ENCODE data around the gene SMTNL1. TPM values are rescaled to one million over a fixed set of nuclear protein-coding genes. Genes with fewer than 3 reads are reported as not detected.

Gene SMTNL1
- total RNA-seq, 1 experiment from 2014 or later, result not detected

DNA sequence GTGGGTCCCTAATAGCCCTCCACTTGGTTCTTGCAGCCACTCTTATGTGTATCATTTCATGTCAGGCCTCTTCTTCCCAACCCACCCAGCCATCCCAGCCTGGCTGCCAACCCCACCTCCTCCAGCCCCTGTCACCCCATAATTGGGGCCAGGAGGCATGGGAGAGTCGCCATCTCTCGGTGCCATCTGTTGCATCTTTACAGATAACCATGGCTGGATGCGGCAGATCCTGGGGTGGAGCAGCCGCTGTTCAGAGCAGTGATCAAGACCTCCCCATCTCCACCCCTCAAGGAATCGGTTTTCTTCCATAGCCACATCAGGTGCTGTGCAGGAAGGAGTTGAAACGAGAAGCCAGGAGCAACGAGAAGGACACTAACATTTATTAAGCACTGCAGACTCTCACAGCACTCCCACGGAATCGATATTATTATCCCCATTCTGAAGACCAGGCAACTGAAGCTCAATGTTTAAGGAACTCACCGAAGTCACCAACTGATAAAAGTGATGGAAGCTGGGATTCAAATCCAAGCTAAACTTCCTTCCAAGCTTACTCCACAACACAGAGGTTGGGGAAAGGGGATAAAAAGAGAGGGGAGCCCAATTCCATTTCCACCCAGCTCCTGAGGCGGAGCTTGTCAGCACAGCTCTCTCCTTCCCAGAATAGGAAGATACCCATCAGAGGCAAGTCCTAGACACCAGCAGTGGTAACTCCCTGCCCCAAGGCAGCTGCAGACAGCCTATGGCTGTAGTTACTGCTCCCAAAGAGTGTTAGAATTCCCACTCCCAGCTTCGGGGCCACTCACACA, 24.5 kb upstream of the SMTNL1 start:
- no peak overlapping the region for H3K18ac ChIP-seq (ENCODE audit: insufficient read length, low read depth, low read length)
- H3K36me3 Mint-ChIP-seq (ENCODE audit: insufficient read depth in 1 of 3, low read depth in 3 of 3), result peaks cover 0 to 4% (median 0%) of the 10 kb centered on the region in 3 experiments; a peak in 4 of 7 replicates
- H3K4me1 Mint-ChIP-seq, result peaks cover 10 to 13% of the 10 kb centered on the region in 2 experiments; a peak in 2 of 4 replicates
- H3K4me2 ChIP-seq (ENCODE audit: insufficient read depth, insufficient read length, low read length), result peak overlapping the region; percentile 63
- no peak overlapping the region for H2AFZ ChIP-seq (ENCODE audit: low read length)
- peak overlapping the region; percentile 90 to 98; a peak in 4 of 5 replicates for H3K4me3 Mint-ChIP-seq
- TF ChIP-seq, protein P1, sequence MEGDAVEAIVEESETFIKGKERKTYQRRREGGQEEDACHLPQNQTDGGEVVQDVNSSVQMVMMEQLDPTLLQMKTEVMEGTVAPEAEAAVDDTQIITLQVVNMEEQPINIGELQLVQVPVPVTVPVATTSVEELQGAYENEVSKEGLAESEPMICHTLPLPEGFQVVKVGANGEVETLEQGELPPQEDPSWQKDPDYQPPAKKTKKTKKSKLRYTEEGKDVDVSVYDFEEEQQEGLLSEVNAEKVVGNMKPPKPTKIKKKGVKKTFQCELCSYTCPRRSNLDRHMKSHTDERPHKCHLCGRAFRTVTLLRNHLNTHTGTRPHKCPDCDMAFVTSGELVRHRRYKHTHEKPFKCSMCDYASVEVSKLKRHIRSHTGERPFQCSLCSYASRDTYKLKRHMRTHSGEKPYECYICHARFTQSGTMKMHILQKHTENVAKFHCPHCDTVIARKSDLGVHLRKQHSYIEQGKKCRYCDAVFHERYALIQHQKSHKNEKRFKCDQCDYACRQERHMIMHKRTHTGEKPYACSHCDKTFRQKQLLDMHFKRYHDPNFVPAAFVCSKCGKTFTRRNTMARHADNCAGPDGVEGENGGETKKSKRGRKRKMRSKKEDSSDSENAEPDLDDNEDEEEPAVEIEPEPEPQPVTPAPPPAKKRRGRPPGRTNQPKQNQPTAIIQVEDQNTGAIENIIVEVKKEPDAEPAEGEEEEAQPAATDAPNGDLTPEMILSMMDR (conservative IDR thresholded peaks at IDR 0.05), result no peak
- H3K9ac ChIP-seq (ENCODE audit: extremely low read depth, insufficient read length, low read length), result no peak overlapping the region
- no peak overlapping the region for H2BK5ac ChIP-seq (ENCODE audit: insufficient read length, low read length)
- no peak overlapping the region for H3K14ac ChIP-seq (ENCODE audit: insufficient read depth, low read length)
- no peak overlapping the region for H2BK120ac ChIP-seq (ENCODE audit: low read depth, low read length, poor library complexity, severe bottlenecking)
- no peak for DNase-seq
- H3K4me1 ChIP-seq (ENCODE audit: insufficient read depth, low read length), result peaks cover 2% of the 10 kb centered on the region
- H3K27ac Mint-ChIP-seq, result no peak overlapping the region
- no peak overlapping the region for H3K56ac ChIP-seq (ENCODE audit: insufficient read length, low read depth, low read length)
- no peaks in the 10 kb centered on the region for H3K79me2 ChIP-seq (ENCODE audit: insufficient read depth, low read length)
- no peak overlapping the region for H3K4ac ChIP-seq (ENCODE audit: low read depth, low read length)
- H2AK5ac ChIP-seq (ENCODE audit: insufficient read length, low read length), result no peak overlapping the region
- H3K23ac ChIP-seq (ENCODE audit: insufficient read length, low read depth, low read length), result no peak overlapping the region
- H3K9me3 ChIP-seq (ENCODE audit: control insufficient read depth, low read depth, low read length), result no peaks in the 10 kb centered on the region
- H3K27ac ChIP-seq (ENCODE audit: insufficient read length, low read depth, low read length), result no peak overlapping the region
- H2BK12ac ChIP-seq (ENCODE audit: insufficient read length, low read depth, low read length), result no peak overlapping the region
- H4K91ac ChIP-seq (ENCODE audit: insufficient read length, low read depth, low read length), result no peak overlapping the region
- H2BK20ac ChIP-seq (ENCODE audit: low read depth, low read length, poor library complexity, severe bottlenecking), result no peak overlapping the region
- H2BK15ac ChIP-seq (ENCODE audit: low read depth, low read length), result no peak overlapping the region
- H3T11ph ChIP-seq (ENCODE audit: low read length), result no peak overlapping the region
- H4K20me1 ChIP-seq (ENCODE audit: control insufficient read depth, insufficient read depth, insufficient read length), result no peaks in the 10 kb centered on the region
- 0 out of 5 replicates have a peak, but pooled peaks cover 0 to 3% of the 10 kb centered on the region in 2 experiments for H3K9me3 Mint-ChIP-seq
- no peak overlapping the region for H4K5ac ChIP-seq (ENCODE audit: insufficient read length, low read depth, low read length)
- peaks cover 16% of the 10 kb centered on the region for H3K23me2 ChIP-seq (ENCODE audit: insufficient read length, low read depth, low read length, poor library complexity, severe bottlenecking)
- H3K79me1 ChIP-seq (ENCODE audit: insufficient read depth, low read depth, low read length, poor library complexity, severe bottlenecking), result no peaks in the 10 kb centered on the region
- peaks cover 47% of the 10 kb centered on the region for H3K27me3 Mint-ChIP-seq (ENCODE audit: low read depth)
- no peak overlapping the region for H4K8ac ChIP-seq (replicated peaks; ENCODE audit: insufficient read length, low read depth, low read length)
- whole genome bisulfite sequencing (ENCODE audit: extremely low coverage, insufficient read length, low lambda C conversion rate), result no CpG with 5 or more reads among the region's 12 CpGs
- no peaks in the 10 kb centered on the region for H3K27me3 ChIP-seq (ENCODE audit: insufficient read depth, low read length)

All from H9 (cell line).